HG03045 (cell line): Measurements from ENCODE around the gene AXDND1.

Experiments used
- ATAC-seq: cut with Tn5 transposase; IDR thresholded peaks from one replicate; pipeline ENCODE4 v1.9.1; 2021; ENCODE audit warnings: mild to moderate bottlenecking, moderate library complexity; ENCODE audit not compliant: unreplicated experiment

The AXDND1 gene

GRCh38 chr1:179550746-179551682, 185.2 kb downstream of the AXDND1 start:
- ATAC-seq: no peak

GRCh38 chr1:179554427-179554826, 188.7 kb downstream of the AXDND1 start:
- ATAC-seq: no peak

DNA sequence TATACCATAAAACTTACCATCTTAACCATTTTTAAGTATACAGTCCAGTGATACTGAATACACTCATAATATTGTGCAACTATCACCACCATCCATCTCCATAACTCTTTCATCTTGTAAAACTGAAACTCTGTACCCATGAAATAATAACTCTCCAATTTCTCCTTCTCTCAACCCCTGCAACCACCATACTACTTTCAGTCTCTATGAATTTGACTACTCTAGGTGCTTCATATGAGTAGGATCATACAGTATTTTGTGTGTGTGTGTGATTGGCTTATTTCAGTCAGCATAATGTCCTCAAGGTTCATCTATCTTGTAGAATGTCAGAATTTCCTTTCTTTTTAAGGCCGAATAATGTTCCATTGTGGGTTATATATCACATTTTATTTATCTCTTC, 192.3 kb downstream of the AXDND1 start:
- ATAC-seq: no peak

DNA sequence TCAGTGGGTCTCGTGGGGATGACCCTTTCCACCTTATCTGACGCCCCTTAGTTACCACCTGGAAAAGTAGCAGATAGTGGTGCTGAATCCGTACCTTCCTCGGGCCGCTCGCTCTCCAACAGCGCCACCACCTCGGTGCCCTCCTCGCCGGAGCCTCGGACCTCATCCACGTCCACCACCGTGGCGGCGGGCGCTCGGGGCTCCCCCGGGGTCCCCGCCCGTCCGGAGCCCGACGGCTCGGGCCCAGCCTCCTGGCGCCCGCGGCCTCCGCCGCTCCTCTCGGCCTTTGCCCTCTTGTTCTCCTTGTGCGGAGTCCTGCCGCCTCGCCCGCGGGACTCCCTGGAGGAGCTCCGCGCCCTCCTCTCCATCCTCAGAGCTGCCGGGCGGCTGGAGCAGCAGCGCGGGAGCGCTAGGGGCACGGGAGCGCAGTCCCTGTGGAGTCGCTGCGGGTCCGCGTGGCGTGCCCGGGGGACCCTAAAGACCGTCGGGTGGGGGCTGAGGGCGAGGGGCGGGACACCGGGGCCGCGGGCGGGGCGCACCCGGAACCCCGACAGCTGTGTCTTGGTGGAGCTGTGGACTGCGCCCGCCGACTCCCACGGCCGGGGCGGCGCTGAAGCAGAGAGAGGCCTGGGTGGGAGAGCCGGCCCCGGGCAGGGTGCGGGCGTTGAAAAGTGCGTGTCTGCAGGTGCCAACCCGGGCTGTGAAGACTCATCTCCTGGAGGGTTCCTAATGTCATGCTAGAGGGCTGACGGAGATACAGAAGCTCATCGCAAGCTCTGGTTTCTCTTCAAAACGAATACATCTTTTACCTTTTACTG, 209.9 kb downstream of the AXDND1 start, which contains the start of gene NPHS2:
Gene NPHS2, minus strand, starts transcription at position 452 of the 818 bp plus-strand sequence. Its CDS starts 84 bp downstream, at position 368.
- no peak for ATAC-seq

GRCh38 chr1:179576509-179576908, 210.7 kb downstream of the AXDND1 start:
- no peak for ATAC-seq

DNA sequence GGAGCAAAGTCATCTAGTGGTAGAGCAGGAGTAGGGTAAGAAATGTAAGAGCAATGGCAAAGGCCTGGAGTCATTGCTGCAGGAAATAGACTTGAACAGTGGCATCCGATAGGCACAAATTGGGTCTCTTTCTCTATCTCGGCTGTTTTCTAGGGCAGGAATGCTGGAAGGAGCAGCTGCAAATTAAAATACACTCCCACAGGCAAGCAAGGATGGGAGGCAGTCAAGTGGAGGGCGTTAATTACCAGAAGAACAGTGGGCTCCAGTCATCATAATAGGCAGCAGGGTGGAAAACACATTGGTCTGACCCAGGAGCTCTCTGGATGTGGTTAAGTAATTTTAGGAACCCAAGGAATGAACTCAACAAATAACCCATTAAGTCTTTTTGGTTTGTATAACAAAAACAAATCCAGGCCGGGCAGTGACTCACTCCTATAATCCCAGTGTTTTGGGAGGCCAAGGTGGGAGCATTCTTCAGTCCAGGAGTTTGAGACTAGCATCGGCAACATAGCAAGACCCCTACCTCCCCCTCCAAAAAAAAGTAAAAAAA, 218.1 kb downstream of the AXDND1 start:
- ATAC-seq: no peak

DNA sequence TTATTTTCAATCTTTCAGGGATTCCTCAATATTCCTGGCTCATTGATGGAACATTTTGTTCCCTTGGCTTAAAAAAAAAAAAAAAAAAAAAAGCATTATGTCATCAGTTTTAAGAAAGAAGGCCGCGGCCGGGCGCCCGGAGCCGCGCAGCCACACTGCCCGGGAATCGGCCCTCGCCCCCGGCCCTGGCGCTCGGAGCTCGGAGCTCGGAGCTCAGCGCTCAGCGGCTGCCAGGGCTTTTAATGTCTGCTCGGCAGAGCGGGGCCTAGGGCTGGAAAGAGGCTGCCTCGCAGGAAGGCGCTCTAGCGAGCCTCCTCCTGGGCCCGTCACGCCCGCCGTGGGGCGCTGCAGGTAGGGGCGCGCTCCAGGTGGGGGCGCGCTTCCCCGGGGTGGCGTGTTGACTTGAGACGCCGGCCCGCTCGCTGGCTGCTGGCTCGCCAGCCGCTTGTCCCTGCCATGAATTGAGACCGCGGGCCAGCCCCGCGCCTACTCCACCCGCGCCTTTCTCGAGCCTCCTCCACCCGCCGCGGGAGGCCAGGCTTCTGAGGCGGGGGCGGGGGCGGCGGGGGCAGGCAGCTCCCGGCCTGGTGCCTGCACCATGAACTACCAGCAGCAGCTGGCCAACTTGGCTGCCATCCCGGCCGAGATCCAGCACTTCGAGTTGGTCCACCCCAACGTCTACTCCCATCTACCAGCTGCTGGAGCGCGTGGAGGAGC, 220.5 kb downstream of the AXDND1 start:
- no peak for ATAC-seq

- ATAC-seq: no peak
These were observed 221.6 kb downstream of the AXDND1 start for GRCh38 chr1:179587336-179587735.

DNA sequence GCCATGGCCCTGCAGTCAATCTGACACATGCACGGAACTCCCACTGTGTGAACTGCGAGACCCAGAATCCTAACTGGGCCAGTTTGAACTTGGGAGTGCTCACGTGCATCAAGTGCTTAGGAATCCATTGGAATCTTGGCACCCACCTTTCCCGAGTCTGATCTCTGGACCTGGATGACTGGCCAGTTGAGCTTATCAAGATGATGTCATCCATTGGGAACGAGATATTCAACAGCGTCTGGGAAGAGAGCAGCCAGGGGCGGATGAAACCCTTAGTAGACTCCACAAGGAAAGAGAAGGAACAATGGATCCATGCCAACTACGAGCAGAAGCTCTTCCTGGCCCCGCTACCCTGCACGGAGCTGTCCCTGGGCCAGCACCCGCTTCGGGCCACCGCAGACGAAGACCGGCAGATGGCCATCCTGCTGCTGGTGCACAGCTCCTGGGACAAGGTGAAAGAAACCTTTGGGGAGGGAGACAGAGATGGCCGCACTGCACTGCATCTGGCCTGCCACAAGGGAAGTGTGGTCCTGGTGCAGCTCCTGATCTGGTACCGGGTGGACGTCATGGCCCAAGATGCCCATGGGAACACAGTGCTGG, 222.8 kb downstream of the AXDND1 start:
- no peak for ATAC-seq

GRCh38 chr1:179589509-179589908, 223.7 kb downstream of the AXDND1 start:
- ATAC-seq: no peak

DNA sequence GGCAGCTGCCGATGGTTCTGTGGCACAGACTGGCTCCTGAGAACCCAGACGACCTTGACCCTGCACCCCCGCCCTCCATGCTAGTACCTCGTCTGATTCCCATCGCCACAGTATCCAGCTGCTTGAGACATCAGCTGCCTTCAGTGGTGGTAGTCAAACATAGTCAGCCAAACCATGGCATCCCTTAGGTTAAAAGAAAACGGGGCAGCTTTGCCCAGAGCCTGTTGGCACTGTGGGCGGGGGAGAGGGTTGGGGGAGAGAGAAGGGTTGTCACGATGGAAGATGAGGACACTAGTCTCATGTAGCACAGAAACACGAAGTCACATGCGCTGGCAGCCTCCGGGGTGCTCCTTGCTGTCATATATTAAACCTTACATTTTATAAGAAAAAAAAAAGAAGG, 224.9 kb downstream of the AXDND1 start:
- no peak for ATAC-seq

DNA sequence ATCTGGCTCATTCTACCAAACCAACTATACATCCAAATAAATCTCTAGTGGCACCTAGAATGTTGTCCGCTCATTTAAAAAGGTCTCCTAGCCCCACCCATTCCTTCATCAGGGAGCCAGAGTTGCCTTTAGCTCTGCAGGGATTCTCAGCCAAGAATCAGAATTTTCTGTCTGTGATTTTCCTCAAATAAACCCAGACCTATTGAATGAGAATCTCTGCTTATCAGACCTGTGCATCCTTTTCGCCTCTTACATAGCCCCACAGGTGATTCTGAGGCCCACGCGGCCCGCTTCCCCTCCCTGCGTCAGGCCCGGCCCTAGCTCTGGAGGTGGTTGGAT, 225.5 kb downstream of the AXDND1 start:
- no peak for ATAC-seq

DNA sequence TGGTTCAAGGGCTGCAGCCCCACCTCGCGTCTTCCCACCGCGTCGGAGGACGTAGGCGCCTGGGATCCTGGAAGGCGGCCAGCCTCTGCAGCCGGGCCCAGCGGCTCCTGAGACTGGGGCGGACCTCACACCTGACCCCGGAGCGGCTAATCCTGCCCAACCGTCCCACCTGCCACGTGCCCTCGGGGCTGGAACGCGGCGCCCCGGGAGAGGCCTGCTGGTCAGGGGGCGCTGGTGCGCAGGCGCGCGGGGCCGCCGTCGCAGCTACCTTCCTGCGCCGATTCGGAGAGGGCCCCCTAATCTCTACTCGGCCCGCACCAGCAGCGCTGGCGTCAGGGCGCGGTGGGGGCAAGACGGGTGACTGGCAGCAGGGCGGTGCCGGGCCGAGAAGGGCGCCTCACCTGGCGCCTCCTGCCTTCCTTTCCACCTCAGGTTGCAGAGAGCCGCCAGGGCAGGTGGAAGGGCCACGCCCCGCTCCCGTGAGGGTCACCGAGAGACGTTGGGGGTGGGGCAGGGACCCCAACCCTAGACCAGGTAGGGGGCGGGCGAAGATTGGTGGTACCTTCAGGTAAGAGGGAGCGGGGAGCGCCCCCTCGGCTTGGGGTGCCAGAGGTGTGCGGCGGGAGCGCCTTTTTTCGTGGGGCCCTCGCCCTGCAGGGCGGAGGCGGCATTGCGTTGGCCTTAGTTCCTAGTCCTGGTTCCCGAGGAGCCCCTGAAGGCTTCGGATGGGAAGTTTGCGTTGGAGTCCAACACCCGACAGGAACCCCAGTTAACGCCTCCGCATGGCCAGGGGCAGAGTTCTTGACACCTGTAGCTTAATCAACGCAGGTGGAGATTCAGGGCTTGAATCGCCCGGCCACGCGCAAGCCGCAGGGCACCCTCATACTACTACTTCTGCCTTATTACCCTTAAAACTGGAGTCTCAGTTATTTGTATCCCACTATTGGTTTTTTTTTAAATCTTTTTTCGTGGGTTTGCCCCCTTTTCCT, 226.1 kb downstream of the AXDND1 start, which contains the start of gene TDRD5:
Gene TDRD5, plus strand, starts transcription at position 241 of the 989 bp plus-strand sequence. CDS start 784 bp downstream, outside the sequence.
- ATAC-seq: no peak

GRCh38 chr1:179598631-179599030, 232.9 kb downstream of the AXDND1 start:
- ATAC-seq: no peak

GRCh38 chr1:179599623-179600249, 234.0 kb downstream of the AXDND1 start:
- no peak for ATAC-seq

GRCh38 chr1:179601093-179601492, 235.3 kb downstream of the AXDND1 start:
- ATAC-seq: no peak
